Heart right ventricle (tissue), 16 donors: ENCODE results near the gene HS3ST5. TPM values are rescaled to one million over a fixed set of nuclear protein-coding genes. Genes with fewer than 3 reads are reported as not detected.
A peak's percentile ranks its signal among the peaks of the same experiment; 100 is the strongest.

Experiments
- ATAC-seq, 8 donors: fragments of 200-7000 bp; cut with Tn5 transposase; one replicate each; pipeline ENCODE4 v1.9.1; 2020; ENCODE audit warnings: mild to moderate bottlenecking in 8 of 8, moderate library complexity in 8 of 8, moderate number of reproducible peaks in 1 of 8
- DNase-seq, 2 donors: peaks; one replicate each; pipeline ENCODE4 v3.0.0-alpha.2; 2020
- H3K27ac ChIP-seq, 10 donors: fragments of 200-600 bp; sonication (generic) in 2 of 10; one replicate each; pipeline versions ENCODE4 v1.5.0 to v1.8.0; 2020 to 2022; ENCODE audit warnings: mild to moderate bottlenecking in 3 of 10
- H3K27me3 ChIP-seq, 7 donors: fragments of 200-600 bp; one replicate each; pipeline ENCODE4 v1.8.0; 2021 to 2022; ENCODE audit warnings: mild to moderate bottlenecking in 2 of 7
- H3K36me3 ChIP-seq, 9 donors: fragments of 200-600 bp; sonication (generic) in 1 of 9; one replicate each; pipeline versions ENCODE4 v1.5.0 to v1.8.0; 2020 to 2022; ENCODE audit warnings: mild to moderate bottlenecking in 2 of 9
- H3K4me1 ChIP-seq, 9 donors: fragments of 200-600 bp; sonication (generic) in 1 of 9; one replicate each; pipeline versions ENCODE4 v1.5.0 to v1.8.0; 2020 to 2022; ENCODE audit warnings: mild to moderate bottlenecking in 4 of 9
- H3K4me3 ChIP-seq, 10 donors: fragments of 200-600 bp; sonication (generic) in 2 of 10; one replicate each; pipeline versions ENCODE4 v1.5.0 to v1.8.0; 2020 to 2022; ENCODE audit warnings: mild to moderate bottlenecking in 7 of 10, moderate library complexity in 2 of 10
- H3K9me3 ChIP-seq, 11 donors: fragments of 200-600 bp in 10 of 11; sonication (generic) in 2 of 11; one replicate each; pipeline versions ENCODE4 v1.5.0 to v1.8.0; 2013 to 2022; ENCODE audit warnings: mild to moderate bottlenecking in 2 of 11, control low read depth in 1 of 11, moderate library complexity in 1 of 11
- WGBS, 2 donors: extraction: QIAGEN DNeasy Blood & Tissue Kit; methylation state at CpG; one replicate each; pipeline ENCODE4 v1.1.7; 2013; ENCODE audit warnings: inconsistent platforms in 1 of 2; 5-methylcytosine and 5-hydroxymethylcytosine counted together
- intact Hi-C, 10 donors: fragments of 100-400 bp; cut with DNase I; formaldehyde crosslinking; loops; one replicate each; pipeline versions ENCODE4 v1.11.1 to v1.14.2; 2022
- long read RNA-seq, 3 donors: library from polyadenylated mRNA; unstranded; transcript quantifications; one replicate each; pipeline ENCODE4 v2.0.0, GENCODE V29; 2020 to 2021
- polyA plus RNA-seq, 2 donors: library from polyadenylated mRNA; stranded (reverse); fragments of 200-250 nt; gene quantifications; one replicate each; pipeline ENCODE4 v1.2.3, GENCODE V29; 2013
- total RNA-seq, 10 donors: library from RNA; stranded (reverse); fragmentation: NEBNext Ultra II Directional in 3 of 10; extraction: Animal tissue kit (Norgen Biotek cat#: 25700) in 3 of 10; gene quantifications; one replicate each; pipeline versions ENCODE4 v1.2.1 to v1.2.4, GENCODE V29; 2021 to 2023
- TF ChIP-seq, protein P1 (sequence below), 9 donors: fragments of 200-600 bp; sonication (generic) in 2 of 9; IDR thresholded peaks; one replicate each; pipeline versions ENCODE4 v1.5.0 to v1.8.0; 2021 to 2022; ENCODE audit warnings: antibody characterized with exemption in 9 of 9, mild to moderate bottlenecking in 5 of 9, moderate library complexity in 1 of 9
- donor health status: Arrhythmogenic right ventricular cardiomyopathy.
- donor health status: ischemic (EF 13 %, LVEDD 7.1; RV severe dilation, severe dysfunction).
- donor health status: healthy with polysubstance abuse.
- donor health status: DM: no; HTN: yes; CAD: no.
- donor health status: DM: no; HTN: no; CAD: no.
- donor health status: ischemic (EF 25% LVEDD 6.9; RV normal size, moderate dysfunction).
- donor health status: ischemic (EF 25% LVEDD 5.7; RV mildly dilated, moderate dysfunction).
- donor health status: healthy.
- donor health status: DM: yes; HTN: yes; CAD: no.
- donor health status: Ischemic cardiomyopathy.
- donor health status: ischemic (EF 35%, LVEDD 5.7; RV mildly dilated, moderate dysfunction).
- donor health status: nonischemic (EF 11% LVEDD 7.7; RV severe dilation, severe dysfunction).
- donor health status: DM: yes; HTN: yes; CAD: no.
- donor health status: PGD.
- donor health status: ischemic (EF 29% LVEDD 5.4; RV normal size, mild dysfunction).
- donor health status: nonischemic (EF 23%, LVEDD 6.1; RV moderate dilation, normal function).

Gene HS3ST5, protein sequence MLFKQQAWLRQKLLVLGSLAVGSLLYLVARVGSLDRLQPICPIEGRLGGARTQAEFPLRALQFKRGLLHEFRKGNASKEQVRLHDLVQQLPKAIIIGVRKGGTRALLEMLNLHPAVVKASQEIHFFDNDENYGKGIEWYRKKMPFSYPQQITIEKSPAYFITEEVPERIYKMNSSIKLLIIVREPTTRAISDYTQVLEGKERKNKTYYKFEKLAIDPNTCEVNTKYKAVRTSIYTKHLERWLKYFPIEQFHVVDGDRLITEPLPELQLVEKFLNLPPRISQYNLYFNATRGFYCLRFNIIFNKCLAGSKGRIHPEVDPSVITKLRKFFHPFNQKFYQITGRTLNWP
- total RNA-seq (not detected), polyA plus RNA-seq (not detected)
- long read RNA-seq, donor 1 = 0 reads
- long read RNA-seq, donor 2 = 0 reads
- long read RNA-seq, donor 3 = 0 reads

DNA sequence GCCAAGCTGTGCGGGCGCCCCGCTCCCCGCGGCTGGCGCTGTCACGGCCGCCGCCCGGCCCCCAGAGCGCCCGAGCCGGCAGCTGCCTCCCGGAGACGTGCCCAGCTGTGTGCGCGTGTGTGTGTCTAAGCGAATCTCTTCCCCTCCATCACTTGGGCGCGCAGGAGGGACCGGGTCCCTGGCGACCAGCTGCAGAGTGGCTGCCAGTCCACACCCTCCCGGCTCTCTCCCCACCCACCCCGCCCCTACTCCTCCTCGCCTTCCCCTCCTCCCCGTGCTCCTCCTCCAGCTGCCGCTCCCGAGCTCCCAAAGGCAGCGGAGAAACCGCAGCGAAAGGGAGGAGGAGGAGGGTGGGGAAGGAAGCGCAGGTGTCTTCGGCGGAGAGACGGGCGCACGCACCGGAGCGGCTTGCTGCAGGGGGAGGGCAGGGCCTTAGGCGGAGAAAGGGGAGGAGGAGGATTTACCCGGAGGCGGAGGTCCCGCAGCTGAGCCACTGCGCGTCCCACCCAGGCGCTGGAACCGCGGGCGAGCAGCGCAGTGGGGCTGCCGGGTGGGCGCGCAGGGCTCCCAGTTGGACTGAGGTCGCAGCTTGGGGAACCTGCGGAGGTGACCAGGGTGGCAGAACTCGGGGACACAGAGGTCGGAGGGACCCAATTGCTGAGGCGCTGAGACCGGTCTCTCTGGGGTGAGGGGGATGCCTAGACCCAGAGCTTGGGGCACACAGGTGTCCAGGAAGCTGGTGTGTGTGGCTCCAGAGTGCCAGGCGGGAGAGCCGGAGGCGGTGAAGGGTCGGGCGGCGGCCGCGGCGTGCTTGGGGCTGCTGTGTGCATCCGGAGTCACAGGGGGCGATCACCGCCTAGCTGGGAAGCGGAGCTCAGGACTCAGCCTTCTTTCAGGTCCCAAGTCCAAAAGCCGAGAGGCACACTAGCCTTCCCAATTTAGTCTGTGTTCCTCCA, at the start of gene HS3ST5:
TSS of gene HS3ST5 (minus strand) at position 198 of the 956 bp plus-strand sequence. CDS start 280,178 bp downstream, outside the sequence.
- no peak within 1 kb of the TSS for H3K27ac ChIP-seq
- TF ChIP-seq, protein P1, sequence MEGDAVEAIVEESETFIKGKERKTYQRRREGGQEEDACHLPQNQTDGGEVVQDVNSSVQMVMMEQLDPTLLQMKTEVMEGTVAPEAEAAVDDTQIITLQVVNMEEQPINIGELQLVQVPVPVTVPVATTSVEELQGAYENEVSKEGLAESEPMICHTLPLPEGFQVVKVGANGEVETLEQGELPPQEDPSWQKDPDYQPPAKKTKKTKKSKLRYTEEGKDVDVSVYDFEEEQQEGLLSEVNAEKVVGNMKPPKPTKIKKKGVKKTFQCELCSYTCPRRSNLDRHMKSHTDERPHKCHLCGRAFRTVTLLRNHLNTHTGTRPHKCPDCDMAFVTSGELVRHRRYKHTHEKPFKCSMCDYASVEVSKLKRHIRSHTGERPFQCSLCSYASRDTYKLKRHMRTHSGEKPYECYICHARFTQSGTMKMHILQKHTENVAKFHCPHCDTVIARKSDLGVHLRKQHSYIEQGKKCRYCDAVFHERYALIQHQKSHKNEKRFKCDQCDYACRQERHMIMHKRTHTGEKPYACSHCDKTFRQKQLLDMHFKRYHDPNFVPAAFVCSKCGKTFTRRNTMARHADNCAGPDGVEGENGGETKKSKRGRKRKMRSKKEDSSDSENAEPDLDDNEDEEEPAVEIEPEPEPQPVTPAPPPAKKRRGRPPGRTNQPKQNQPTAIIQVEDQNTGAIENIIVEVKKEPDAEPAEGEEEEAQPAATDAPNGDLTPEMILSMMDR (IDR thresholded peaks at IDR 0.05) = peak in 7 of 9 donors; percentile 19 to 43 (median 33)
- 0 to 1% methylated on average over 63 to 73 of the region's 73 CpGs for WGBS, 2 donors
- intact Hi-C loops = no loop called here
- no peaks in the 10 kb centered on the region for H3K9me3 ChIP-seq
- DNase-seq = peak; percentile 12 to 21
- H3K36me3 ChIP-seq = no peaks in the 10 kb centered on the region
- H3K4me1 ChIP-seq = peaks cover 0 to 20% (median 16%) of the 10 kb centered on the region in 9 donors
- ATAC-seq = peak; percentile 43 to 82 (median 68)
- peak within 1 kb of the TSS; percentile 23 to 59 (median 48) for H3K4me3 ChIP-seq
- peaks cover 0 to 66% (median 61%) of the 10 kb centered on the region in 7 donors for H3K27me3 ChIP-seq

DNA sequence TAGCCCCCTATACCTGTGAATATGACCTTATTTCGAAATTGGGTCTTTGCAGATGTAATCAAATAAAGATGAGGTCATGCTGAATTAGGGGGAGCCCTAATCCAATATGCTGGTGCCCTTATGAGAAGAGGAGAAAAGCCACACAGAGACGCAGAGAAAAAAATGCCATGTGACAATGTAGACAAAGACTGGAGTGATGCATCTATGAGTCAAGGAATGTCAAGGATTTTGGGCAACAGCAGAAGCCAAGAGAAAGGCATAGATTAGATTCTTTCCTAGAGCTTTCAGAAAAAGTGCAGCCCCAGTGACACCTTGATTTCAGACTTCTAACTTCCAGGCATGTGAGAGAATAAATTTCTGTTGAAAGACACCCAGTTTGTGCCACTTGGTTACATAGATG, 47.4 kb upstream of the HS3ST5 start:
- Histone ChIP-seq H3K4me1 (no peaks in the 10 kb centered on the region), H3K27ac (no peak overlapping the region), H3K4me3 (no peak overlapping the region), H3K9me3 (no peaks in the 10 kb centered on the region), H3K36me3 (no peaks in the 10 kb centered on the region), H3K27me3 (no peaks in the 10 kb centered on the region)
- TF ChIP-seq, protein P1 (IDR thresholded peaks at IDR 0.05) = no peak
- DNase-seq (no peak), ATAC-seq (no peak)
- intact Hi-C loops = no loop called here
- WGBS, 2 donors = 66 to 76% methylated on average over 2 of the region's 2 CpGs

DNA sequence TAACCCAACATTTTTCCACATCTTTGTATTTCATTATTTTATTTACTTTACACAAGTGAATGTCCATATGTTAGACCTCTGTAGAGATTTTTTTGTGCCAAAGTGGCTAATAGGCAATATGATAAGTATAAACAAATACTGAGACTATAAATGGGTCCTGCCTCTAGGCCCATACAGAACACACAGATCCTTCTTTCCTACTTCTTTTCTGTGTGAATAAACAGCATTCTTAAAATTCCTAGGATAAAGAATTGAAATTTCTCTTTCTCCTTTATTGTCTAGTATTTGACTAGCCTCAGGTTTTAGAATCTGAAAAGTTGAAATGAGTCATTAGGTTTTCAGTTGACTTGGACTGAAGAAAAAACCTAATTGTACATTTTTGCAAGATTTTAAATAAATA, 46.3 kb upstream of the HS3ST5 start:
- TF ChIP-seq, protein P1 (IDR thresholded peaks at IDR 0.05) = no peak
- Histone ChIP-seq H3K36me3 (no peaks in the 10 kb centered on the region), H3K4me3 (no peak overlapping the region), H3K27ac (no peak overlapping the region), H3K4me1 (no peaks in the 10 kb centered on the region), H3K9me3 (no peaks in the 10 kb centered on the region), H3K27me3 (no peaks in the 10 kb centered on the region)
- no peak for DNase-seq
- intact Hi-C loops = no loop called here
- no peak for ATAC-seq

DNA sequence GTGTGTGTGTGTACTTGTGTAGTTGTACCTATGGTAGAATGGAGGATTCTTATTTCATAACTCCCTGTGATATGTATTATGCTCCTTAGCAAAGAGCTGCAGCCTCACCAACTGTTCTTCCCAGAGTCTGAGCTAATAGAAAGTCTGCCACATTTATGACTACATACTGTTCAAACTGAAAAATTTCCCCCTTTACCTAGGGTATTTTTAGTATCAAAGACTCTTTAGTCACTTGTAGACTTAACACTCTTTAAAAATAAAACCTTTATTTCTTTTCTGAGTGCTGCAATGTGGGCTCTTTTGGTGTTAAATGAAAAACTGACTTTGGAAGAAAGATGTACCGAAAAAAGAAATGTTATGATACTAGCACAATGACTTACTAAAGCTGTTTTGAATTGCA, 39.6 kb upstream of the HS3ST5 start:
- no peak for DNase-seq
- intact Hi-C loops = no loop called here
- ATAC-seq = no peak
- TF ChIP-seq, protein P1 (IDR thresholded peaks at IDR 0.05) = no peak
- H3K4me3 ChIP-seq = no peak overlapping the region
- no peaks in the 10 kb centered on the region for H3K36me3 ChIP-seq
- no peak overlapping the region for H3K27ac ChIP-seq
- no peaks in the 10 kb centered on the region for H3K27me3 ChIP-seq
- WGBS, 2 donors = 96 to 97% methylated on average over 1 of the region's 1 CpG
- no peaks in the 10 kb centered on the region for H3K9me3 ChIP-seq
- H3K4me1 ChIP-seq = no peaks in the 10 kb centered on the region
